GM13977 (cell line): Measurements from ENCODE around the gene LMAN2.

Source experiments
- DNase-seq: peaks from one replicate; pipeline ENCODE4 v3.0.0; 2012; ENCODE audit warnings: low spot score
- in situ Hi-C: fragments of 300-500 bp; cut with MboI; formaldehyde crosslinking; loops from one replicate; pipeline ENCODE4 v1.12.0; 2022; ENCODE audit warnings: low sequenced_read_pairs, low pct_unique_long_range_greater_than_20kb, mixed read lengths, inconsistent platforms; ENCODE audit not compliant: unreplicated experiment
- TF ChIP-seq, protein P1 (sequence below): IDR thresholded peaks from 2 replicates; pipeline ENCODE4 v1.5.1; 2012; ENCODE audit warnings: mild to moderate bottlenecking, control low read depth; ENCODE audit not compliant: insufficient read depth; ENCODE audit errors: extremely low read depth, missing control alignments

Gene LMAN2

DNA sequence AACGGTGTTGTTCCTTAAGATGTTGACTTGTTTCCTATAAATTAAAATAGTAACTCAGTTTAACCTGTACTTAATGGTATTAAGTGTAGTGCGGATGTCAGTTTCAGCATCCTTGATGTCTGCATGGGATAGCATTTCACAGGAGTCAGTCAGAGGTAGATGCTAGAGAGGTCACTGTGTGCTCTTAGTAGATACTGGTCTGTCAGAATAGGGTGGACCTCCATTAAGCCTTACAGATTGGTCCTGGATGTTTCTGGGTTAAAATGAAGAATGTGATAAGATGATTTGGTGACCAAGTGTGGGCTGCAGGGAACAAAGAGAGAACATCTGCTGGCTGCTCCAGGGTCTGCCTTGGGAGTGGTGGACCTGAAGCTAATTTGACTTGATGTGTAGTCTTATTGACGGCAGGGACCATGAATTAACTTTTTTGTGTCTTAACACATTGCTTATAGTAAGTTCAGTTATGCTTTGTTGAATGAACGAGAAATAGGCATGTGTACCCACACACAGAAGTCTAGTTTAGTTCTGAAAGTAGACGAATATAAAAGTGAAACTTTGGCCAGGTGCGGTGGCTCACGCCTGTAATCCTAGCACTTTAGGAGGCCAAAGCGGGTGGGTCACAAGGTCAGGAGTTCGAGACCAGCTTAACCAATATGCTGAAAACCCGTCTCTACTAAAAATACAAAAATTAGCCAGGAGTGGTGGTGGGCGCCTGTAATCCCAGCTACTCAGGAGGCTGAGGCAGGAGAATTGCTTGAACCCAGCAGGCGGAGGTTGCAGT is 60.5 kb downstream of the LMAN2 start:
- DNase-seq: no peak
- TF ChIP-seq, protein P1, sequence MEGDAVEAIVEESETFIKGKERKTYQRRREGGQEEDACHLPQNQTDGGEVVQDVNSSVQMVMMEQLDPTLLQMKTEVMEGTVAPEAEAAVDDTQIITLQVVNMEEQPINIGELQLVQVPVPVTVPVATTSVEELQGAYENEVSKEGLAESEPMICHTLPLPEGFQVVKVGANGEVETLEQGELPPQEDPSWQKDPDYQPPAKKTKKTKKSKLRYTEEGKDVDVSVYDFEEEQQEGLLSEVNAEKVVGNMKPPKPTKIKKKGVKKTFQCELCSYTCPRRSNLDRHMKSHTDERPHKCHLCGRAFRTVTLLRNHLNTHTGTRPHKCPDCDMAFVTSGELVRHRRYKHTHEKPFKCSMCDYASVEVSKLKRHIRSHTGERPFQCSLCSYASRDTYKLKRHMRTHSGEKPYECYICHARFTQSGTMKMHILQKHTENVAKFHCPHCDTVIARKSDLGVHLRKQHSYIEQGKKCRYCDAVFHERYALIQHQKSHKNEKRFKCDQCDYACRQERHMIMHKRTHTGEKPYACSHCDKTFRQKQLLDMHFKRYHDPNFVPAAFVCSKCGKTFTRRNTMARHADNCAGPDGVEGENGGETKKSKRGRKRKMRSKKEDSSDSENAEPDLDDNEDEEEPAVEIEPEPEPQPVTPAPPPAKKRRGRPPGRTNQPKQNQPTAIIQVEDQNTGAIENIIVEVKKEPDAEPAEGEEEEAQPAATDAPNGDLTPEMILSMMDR: no peak
- in situ Hi-C loops: no loop called here

DNA sequence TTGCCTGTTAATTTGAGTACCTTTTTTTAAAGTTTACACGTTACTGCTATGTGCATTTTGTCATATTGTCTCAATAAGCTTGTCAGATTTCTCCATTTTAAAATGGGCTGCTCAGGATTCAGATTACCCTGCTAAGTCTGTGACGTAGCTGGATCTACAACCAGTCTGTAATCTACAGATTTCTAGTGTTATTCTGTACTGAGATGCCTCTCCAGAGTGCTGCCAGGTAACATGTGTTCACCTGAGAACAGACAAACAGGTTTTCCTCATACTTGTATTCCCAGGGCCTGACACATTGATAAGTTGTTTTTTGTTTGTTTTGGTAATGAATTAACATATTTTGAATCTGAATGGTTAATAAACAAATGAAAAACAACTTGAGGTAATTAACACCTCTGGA is 63.3 kb downstream of the LMAN2 start:
- TF ChIP-seq, protein P1: no peak
- no peak for DNase-seq
- in situ Hi-C loops: no loop called here
